Right lung (tissue), 5 donors: ENCODE measurements around the gene GCA. TPM values are rescaled to one million over a fixed set of nuclear protein-coding genes. Genes with fewer than 3 reads are reported as not detected.

Experiments
- DNase-seq, 2 donors: peaks; one replicate each; pipeline ENCODE4 v3.0.0-alpha.2; 2013
- polyA plus RNA-seq, 5 donors: library from polyadenylated mRNA; unstranded; fragments of 120-200 nt; gene quantifications; one replicate each; pipeline versions ENCODE4 v1.2.1 to v1.2.3, GENCODE V29; 2013; ENCODE audit warnings: inconsistent platforms in 1 of 5, low replicate concordance in 1 of 5; ENCODE audit not compliant: insufficient read length in 5 of 5, insufficient read depth in 1 of 5

GCA gene
- polyA plus RNA-seq, 5 donors = 27.3 to 40.9 (median 38.3) TPM

DNA sequence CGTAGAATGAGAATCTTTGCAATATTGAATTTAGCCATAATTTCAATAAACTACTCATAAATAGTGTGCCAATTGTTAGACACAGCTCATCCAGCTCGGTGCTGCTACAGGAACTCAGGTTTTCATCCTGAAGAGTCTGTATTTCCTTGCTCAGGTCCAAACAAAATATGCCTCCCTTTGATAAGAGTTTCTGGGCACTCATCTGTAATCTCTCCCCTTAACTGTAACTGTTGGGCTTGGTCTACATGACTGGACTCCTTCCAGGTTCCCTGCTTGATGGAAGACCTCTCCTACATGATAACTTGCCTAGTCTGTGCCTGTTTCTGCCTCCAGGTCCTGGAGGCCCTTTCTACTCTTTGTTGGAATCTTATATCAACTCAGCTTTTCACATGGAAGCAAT lies 57.9 kb downstream of the GCA start:
- DNase-seq = no peak

DNA sequence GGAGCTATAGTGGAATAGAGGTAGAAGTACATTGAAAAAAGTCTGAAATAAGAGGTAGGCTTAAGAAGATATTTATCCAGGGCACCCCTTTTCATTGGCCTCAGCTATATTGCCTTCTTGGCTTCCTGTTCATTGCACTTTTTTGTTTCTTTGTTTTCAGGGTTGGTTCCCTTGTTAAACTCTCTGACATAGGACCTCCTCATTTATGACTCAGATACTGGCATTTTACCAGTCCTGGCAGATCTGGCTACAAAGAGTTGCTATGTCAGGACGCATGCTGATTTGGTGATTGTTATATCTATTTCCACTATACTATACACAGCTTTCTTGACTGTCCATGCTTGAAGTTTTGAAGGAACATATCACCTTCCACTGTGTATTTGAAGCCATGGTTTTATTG lies 60.0 kb downstream of the GCA start:
- DNase-seq = no peak

Other genes with a start within 250 kb of the GCA start
- 1 to 10 TPM in 1 of 5 donors, not detected in 4; 1.3 TPM for gene GCG, start 191.9 kb upstream of the GCA start, polyA plus RNA-seq
- 10 to 100 TPM; 17.1 to 51.6 (median 32.5) TPM for gene FAP, start 100.7 kb upstream of the GCA start, polyA plus RNA-seq
- gene IFIH1, start 25.4 kb upstream of the GCA start, polyA plus RNA-seq = 10 to 100 TPM in 4 of 5 donors, 1 to 10 TPM in 1; 9.2 to 14.2 (median 13.2) TPM